Epithelial cell of esophagus (primary cell): Measurements from ENCODE around the gene C19orf25.

Experiments
- DNase-seq: peaks from one replicate; pipeline ENCODE4 v3.0.0; 2010; ENCODE audit warnings: low read depth
- H3K4me3 ChIP-seq: 2 replicates; pipeline ENCODE4 v1.5.1; 2011; ENCODE audit warnings: mild to moderate bottlenecking, low read length, control low read depth
- CTCF ChIP-seq: IDR thresholded peaks from 2 replicates; pipeline ENCODE4 v1.5.1; 2011; ENCODE audit warnings: low read depth, mild to moderate bottlenecking, low read length, control low read depth, inconsistent platforms; ENCODE audit not compliant: insufficient read depth; ENCODE audit errors: missing control alignments

C19orf25 gene

GRCh38 chr19:1473085-1473851, 5.7 kb downstream of the C19orf25 start:
- DNase-seq, result no peak
- H3K4me3 ChIP-seq, result no peak overlapping the region
- no peak for TF ChIP-seq CTCF

- TF ChIP-seq CTCF, result no peak
- H3K4me3 ChIP-seq, result no peak overlapping the region
- no peak for DNase-seq
These were observed 6.6 kb downstream of the C19orf25 start for GRCh38 chr19:1472231-1473084.

GRCh38 chr19:1471515-1472160, 7.4 kb downstream of the C19orf25 start:
- TF ChIP-seq CTCF, result no peak
- H3K4me3 ChIP-seq, result no peak overlapping the region
- no peak for DNase-seq

GRCh38 chr19:1471010-1471514, 8.0 kb downstream of the C19orf25 start:
- DNase-seq, result peak; percentile 38
- no peak for TF ChIP-seq CTCF
- H3K4me3 ChIP-seq, result peak overlapping the region; percentile 14

GRCh38 chr19:1470305-1471009, 8.6 kb downstream of the C19orf25 start:
- no peak for TF ChIP-seq CTCF
- peak; percentile 64 for DNase-seq
- peak overlapping the region; percentile 38 for H3K4me3 ChIP-seq

GRCh38 chr19:1470055-1470304, 9.0 kb downstream of the C19orf25 start:
- no peak for TF ChIP-seq CTCF
- peak overlapping the region; percentile 38 for H3K4me3 ChIP-seq
- no peak for DNase-seq
